Activated CD4-positive, alpha-beta T cell treated with anti-CD3 and anti-CD28 coated beads for 36 hours (primary cell): ENCODE measurements around the gene SEC14L6. TPM values are rescaled to one million over a fixed set of nuclear protein-coding genes. Genes with fewer than 3 reads are reported as not detected.
A peak's percentile ranks its signal among the peaks of the same experiment; 100 is the strongest.
"Not testable (repeated sequence)": the region's sequence is repeated elsewhere in the genome, so short reads cannot be mapped to it uniquely, and the experiment has no call there.

ENCODE experiments used
- ATAC-seq: fragments of 200-7000 bp; cut with Tn5 transposase; one replicate; pipeline ENCODE4 v1.10.0; 2021; ENCODE audit warnings: mild to moderate bottlenecking, moderate library complexity
- CTCF ChIA-PET: fragments of 350-600 bp; sonication (Branson Sonifier 250); formaldehyde crosslinking; loops from one replicate; lab custom pipeline; 2021; ENCODE audit warnings: antibody characterized with exemption; lab: Charles Lee
- POLR2A ChIA-PET: fragments of 350-600 bp; sonication (Branson Sonifier 250); formaldehyde crosslinking; loops from one replicate; lab custom pipeline; 2021; ENCODE audit warnings: antibody characterized with exemption, inconsistent platforms; lab: Charles Lee
- DNase-seq: peaks from one replicate; pipeline ENCODE4 v3.0.0-alpha.2; 2020
- H3K27ac Mint-ChIP-seq: one replicate; pipeline ENCODE4 v1.8.0; 2021; ENCODE audit warnings: mixed read lengths
- H3K27me3 Mint-ChIP-seq: one replicate; pipeline ENCODE4 v1.8.0; 2021; ENCODE audit warnings: mixed read lengths
- H3K36me3 Mint-ChIP-seq: one replicate; pipeline ENCODE4 v1.8.0; 2021; ENCODE audit warnings: low read depth, mixed read lengths
- H3K4me1 Mint-ChIP-seq: one replicate; pipeline ENCODE4 v1.8.0; 2021; ENCODE audit warnings: mixed read lengths
- H3K4me3 Mint-ChIP-seq: one replicate; pipeline ENCODE4 v1.8.0; 2021; ENCODE audit warnings: mild to moderate bottlenecking, moderate library complexity, mixed read lengths
- H3K9me3 Mint-ChIP-seq: one replicate; pipeline ENCODE4 v1.8.0; 2021; ENCODE audit warnings: low read depth, mixed read lengths
- intact Hi-C, 2 experiments: fragments of 100-400 bp; cut with DNase I in 1 of 2; cut with micrococcal nuclease in 1 of 2; formaldehyde crosslinking; loops; one replicate each; pipeline versions ENCODE4 v1.14.2 to v1.15.1; 2022 to 2024; cut with DNase I, micrococcal nuclease
- total RNA-seq, 2 experiments: library from RNA; stranded (reverse); gene quantifications; one replicate each; pipeline ENCODE4 v1.2.3, GENCODE V29; 2021

The SEC14L6 gene
- total RNA-seq, 2 experiments from 2014 or later: not detected

DNA sequence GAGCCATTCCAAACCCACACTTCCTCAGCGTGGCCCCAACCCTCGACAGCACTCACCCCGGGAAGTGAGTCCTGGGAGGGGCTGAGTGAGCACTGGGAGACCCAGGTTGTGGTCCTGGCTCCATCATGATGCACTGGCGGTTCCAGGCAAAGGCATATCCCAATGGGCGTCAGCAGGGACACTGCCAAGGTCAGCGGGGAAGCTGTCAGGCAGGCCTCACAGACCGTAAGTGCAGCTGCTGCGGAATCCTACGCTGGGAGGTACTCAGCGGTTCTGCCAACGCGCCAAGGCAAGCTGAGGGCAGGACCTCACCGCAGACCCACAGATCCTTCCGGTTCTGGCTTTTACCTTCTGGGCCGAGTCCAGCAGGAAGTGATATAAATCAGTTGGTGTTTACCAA lies 29.3 kb upstream of the SEC14L6 start:
- ChIA-PET CTCF (interaction anchor here (0.8 to 1.1 kb wide), 2 partner anchors 19 to 59 kb away, joined by 3 to 4 read pairs; no protein-coding TSS in a partner anchor), POLR2A (no interaction called here)
- no peak for ATAC-seq
- Mint-ChIP-seq H3K4me3 (no peak overlapping the region), H3K27ac (no peak overlapping the region), H3K9me3 (no peaks in the 10 kb centered on the region), H3K27me3 (no peaks in the 10 kb centered on the region), H3K36me3 (peaks cover 48% of the 10 kb centered on the region), H3K4me1 (peaks cover 8% of the 10 kb centered on the region)
- intact Hi-C loops: no loop called here
- no peak for DNase-seq

- intact Hi-C loops: no loop called here
- CTCF ChIA-PET: interaction anchor here (0.7 to 1.1 kb wide), 2 partner anchors 60 to 115 kb away, joined by 3 read pairs; no protein-coding TSS in a partner anchor
- Mint-ChIP-seq H3K27ac (no peak overlapping the region), H3K4me3 (no peak overlapping the region), H3K36me3 (peaks cover 40% of the 10 kb centered on the region), H3K27me3 (no peaks in the 10 kb centered on the region), H3K4me1 (peaks cover 8% of the 10 kb centered on the region), H3K9me3 (no peaks in the 10 kb centered on the region)
- POLR2A ChIA-PET: interaction anchor here (0.6 kb wide), 1 partner anchor 23 kb away, joined by 3 read pairs; no protein-coding TSS in a partner anchor
- DNase-seq (no peak), ATAC-seq (no peak)
Observed at GRCh38 chr22:30574997-30575671, 28.6 kb upstream of the SEC14L6 start.

DNA sequence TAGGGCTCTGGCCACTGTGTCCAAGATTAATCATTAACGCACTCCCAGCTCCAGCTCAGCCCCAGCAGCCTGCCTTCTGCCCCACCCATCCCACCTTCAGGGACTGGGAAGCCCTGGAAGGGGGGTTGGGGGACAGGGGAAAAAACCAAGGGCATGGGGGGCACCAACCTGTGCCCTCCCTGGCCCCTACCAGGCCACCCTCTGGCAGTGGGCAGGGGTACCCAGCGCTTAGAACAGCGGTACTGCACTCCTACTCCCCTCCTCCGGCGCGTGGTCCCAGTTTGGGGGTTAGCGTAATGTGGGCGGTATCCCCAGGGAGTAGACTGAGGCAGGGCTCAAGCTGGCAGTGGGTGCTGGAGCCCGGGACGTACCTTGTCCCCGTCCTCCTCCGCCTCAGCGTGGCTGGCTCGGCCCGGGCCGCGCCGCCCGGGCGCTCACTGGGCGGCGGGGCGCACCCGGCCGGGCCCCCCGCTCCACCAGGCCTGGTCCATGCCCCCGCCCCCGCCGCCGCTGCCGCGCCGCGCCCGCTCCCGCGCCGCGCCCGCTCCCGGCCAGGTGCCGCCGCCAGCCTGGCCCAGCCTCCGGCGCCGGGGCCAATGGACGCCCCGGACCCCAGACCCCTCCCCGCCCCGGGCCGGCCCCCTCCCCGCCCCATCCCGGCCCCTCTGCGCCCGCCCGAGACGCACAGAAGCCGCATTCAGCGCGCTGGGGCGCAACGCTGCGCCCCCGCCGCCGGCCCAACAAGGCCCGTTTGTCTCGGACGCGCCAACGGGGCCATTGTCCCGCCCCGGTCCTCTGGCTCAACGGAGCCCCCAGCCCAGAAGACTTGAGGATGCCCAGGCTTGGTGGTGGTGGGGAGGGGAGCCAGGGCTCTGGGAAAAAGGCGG lies 27.8 kb upstream of the SEC14L6 start, which contains the start of gene GAL3ST1:
GAL3ST1 (minus strand) TSS at position 571 of the 887 bp plus-strand sequence. CDS start 17,273 bp downstream, outside the sequence.
- Mint-ChIP-seq H3K36me3 (peaks cover 33% of the 10 kb centered on the region), H3K27ac (no peak within 1 kb of the TSS), H3K27me3 (no peaks in the 10 kb centered on the region), H3K4me1 (peaks cover 8% of the 10 kb centered on the region), H3K4me3 (no peak within 1 kb of the TSS), H3K9me3 (no peaks in the 10 kb centered on the region)
- ATAC-seq (no peak), DNase-seq (no peak)
- CTCF ChIA-PET: interaction anchor here (0.7 kb wide), 1 partner anchor 115 kb away, joined by 3 read pairs; no protein-coding TSS in a partner anchor
- POLR2A ChIA-PET: interaction anchor here (0.6 kb wide), 1 partner anchor 24 kb away, joined by 3 read pairs; no protein-coding TSS in a partner anchor
- intact Hi-C loops: no loop called here

- ATAC-seq: peak; percentile 26
- Mint-ChIP-seq H3K4me1 (peaks cover 6% of the 10 kb centered on the region), H3K27ac (no peak overlapping the region), H3K27me3 (no peaks in the 10 kb centered on the region), H3K36me3 (peaks cover 26% of the 10 kb centered on the region), H3K4me3 (no peak overlapping the region), H3K9me3 (no peaks in the 10 kb centered on the region)
- intact Hi-C loops: no loop called here
- ChIA-PET POLR2A (no interaction called here), CTCF (interaction anchor here (0.6 kb wide), 1 partner anchor 267 kb away, joined by 4 read pairs; no protein-coding TSS in a partner anchor)
- no peak for DNase-seq
Observed at GRCh38 chr22:30573594-30574094, 27.1 kb upstream of the SEC14L6 start.

DNA sequence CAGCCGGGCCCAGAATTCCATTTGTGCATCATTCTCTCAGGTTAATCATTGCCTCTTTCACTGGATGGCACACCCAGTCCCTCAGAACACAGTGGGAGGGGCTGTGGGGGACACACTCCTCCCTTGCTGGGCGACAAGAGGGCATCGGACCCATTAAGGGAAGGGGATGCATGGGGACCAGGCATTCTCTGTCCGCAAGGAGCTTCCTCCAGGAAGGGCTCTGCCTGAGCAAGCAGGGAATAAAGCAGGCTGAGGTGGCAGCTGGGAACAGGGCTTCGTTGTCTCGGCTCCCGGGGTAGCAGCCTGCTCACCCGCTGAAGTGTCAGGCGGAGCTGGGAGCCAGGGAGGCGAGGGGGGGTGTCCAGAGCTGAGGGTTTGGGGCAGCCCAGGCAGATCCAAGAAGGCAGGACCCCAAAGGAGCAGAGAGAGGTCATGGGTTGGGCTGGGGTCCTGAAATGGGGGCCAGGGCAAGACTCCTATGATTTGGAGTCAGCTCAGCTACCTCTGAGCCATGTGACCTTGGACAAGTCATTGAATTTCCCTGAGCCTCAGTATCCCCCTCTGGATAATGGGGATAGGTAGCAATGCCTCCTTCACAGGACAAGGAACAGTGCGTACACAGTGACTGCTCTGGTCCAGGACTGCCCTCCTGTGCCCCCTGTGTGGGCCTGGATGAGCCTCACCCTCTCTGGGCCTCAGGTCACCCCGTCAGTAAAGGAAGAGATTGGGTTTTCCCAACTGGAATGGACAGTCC lies 26.5 kb upstream of the SEC14L6 start:
- H3K27me3 Mint-ChIP-seq: no peaks in the 10 kb centered on the region
- ChIA-PET POLR2A (no interaction called here), CTCF (interaction anchor here (0.6 kb wide), 1 partner anchor 266 kb away, joined by 4 read pairs; no protein-coding TSS in a partner anchor)
- H3K27ac Mint-ChIP-seq: no peak overlapping the region
- no peaks in the 10 kb centered on the region for H3K9me3 Mint-ChIP-seq
- intact Hi-C loops: no loop called here
- no peak overlapping the region for H3K4me3 Mint-ChIP-seq
- H3K4me1 Mint-ChIP-seq: peaks cover 6% of the 10 kb centered on the region
- DNase-seq: no peak
- H3K36me3 Mint-ChIP-seq: peaks cover 24% of the 10 kb centered on the region
- no peak for ATAC-seq

DNA sequence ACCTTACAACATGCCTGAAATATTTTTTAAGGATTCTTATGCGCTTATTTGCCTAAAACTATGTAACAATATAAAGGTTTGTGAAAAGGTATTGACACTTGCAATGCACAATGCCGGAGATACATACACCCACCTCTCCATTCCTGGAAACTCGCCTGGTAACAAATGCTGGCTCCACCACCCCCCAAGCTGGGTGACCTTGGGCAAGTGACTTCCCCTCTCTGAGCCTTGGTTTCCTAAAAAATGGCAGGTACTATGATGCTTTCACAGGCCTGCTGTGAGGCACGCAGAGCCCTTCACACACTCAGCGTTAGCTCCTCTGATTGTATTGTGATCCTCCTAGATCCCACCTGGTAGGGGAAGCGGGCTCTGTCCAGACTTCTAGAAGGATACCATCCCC lies 25.7 kb upstream of the SEC14L6 start:
- peaks cover 6% of the 10 kb centered on the region for H3K4me1 Mint-ChIP-seq
- CTCF ChIA-PET: interaction anchor here (0.9 kb wide), 1 partner anchor 31 kb away, joined by 3 read pairs; no protein-coding TSS in a partner anchor

GRCh38 chr22:30569674-30570202 lies 23.2 kb upstream of the SEC14L6 start:
- DNase-seq (no peak), ATAC-seq (no peak)
- H3K36me3 Mint-ChIP-seq: no peaks in the 10 kb centered on the region
- CTCF ChIA-PET: interaction anchor here (0.6 to 0.7 kb wide), 2 partner anchors 56 to 214 kb away, joined by 4 to 5 read pairs; no protein-coding TSS in a partner anchor
- no peaks in the 10 kb centered on the region for H3K27me3 Mint-ChIP-seq
- no peak overlapping the region for H3K4me3 Mint-ChIP-seq
- H3K4me1 Mint-ChIP-seq: no peaks in the 10 kb centered on the region
- intact Hi-C loops: no loop called here
- H3K9me3 Mint-ChIP-seq: no peaks in the 10 kb centered on the region
- POLR2A ChIA-PET: no interaction called here
- no peak overlapping the region for H3K27ac Mint-ChIP-seq

More for the DNA sequence above, 25.7 kb upstream of the SEC14L6 start:
- intact Hi-C loops: no loop called here
- no peaks in the 10 kb centered on the region for H3K27me3 Mint-ChIP-seq
- POLR2A ChIA-PET: no interaction called here
- DNase-seq: no peak
- no peak overlapping the region for H3K4me3 Mint-ChIP-seq
- peaks cover 16% of the 10 kb centered on the region for H3K36me3 Mint-ChIP-seq
- H3K27ac Mint-ChIP-seq: no peak overlapping the region
- ATAC-seq: no peak
- no peaks in the 10 kb centered on the region for H3K9me3 Mint-ChIP-seq

GRCh38 chr22:30568137-30568805 lies 21.7 kb upstream of the SEC14L6 start:
- DNase-seq (no peak), ATAC-seq (no peak)
- no peaks in the 10 kb centered on the region for H3K36me3 Mint-ChIP-seq
- no peak overlapping the region for H3K27ac Mint-ChIP-seq
- H3K27me3 Mint-ChIP-seq: no peaks in the 10 kb centered on the region
- ChIA-PET CTCF (interaction anchor here (0.6 kb wide), 1 partner anchor 217 kb away, joined by 4 read pairs; no protein-coding TSS in a partner anchor), POLR2A (no interaction called here)
- no peak overlapping the region for H3K4me3 Mint-ChIP-seq
- intact Hi-C loops: no loop called here
- H3K4me1 Mint-ChIP-seq: no peaks in the 10 kb centered on the region
- no peaks in the 10 kb centered on the region for H3K9me3 Mint-ChIP-seq

DNA sequence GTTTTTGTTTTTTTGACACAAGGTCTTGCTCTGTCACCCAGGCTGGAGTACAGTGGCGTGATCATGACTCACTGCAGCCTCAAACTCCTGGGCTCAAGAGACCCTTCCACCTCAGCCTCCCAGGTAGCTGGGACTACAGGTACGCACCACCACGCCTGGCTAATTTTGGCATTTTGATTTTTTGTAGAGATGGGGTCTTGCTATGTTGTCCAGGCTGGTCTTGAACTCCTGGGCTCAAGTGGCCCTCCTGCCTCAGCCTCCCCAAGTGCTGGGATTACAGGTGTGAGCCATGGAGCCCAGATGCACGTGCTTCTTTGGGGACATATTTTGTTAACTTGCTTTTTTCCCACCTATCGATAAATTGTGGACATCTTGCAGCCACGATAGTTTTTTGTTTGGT lies 20.7 kb upstream of the SEC14L6 start:
- CTCF ChIA-PET: interaction anchor here (0.6 to 0.7 kb wide), 2 partner anchors 26 to 218 kb away, joined by 3 to 4 read pairs; no protein-coding TSS in a partner anchor

DNA sequence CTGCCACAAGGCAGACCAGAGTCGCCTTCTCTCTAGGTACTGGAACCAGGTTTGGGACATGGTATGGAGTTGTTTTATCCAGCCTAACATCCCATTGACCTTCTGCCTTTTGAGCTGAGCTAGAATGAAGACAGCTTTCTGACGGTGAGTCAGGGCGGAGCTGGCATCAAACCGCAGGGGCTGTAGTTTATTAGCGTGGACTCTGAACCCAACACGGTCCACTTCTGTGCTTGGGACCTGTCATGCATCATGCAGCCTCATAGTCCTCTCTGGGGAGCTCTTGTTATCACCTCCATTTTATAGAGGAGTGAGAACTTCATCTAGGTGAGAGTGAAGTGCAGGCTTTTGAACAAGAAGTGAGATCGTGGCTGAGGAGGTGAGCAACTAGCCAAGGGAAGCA lies 19.6 kb upstream of the SEC14L6 start:
- DNase-seq (no peak), ATAC-seq (no peak)
- no peaks in the 10 kb centered on the region for H3K36me3 Mint-ChIP-seq
- no peak overlapping the region for H3K27ac Mint-ChIP-seq
- intact Hi-C loops: no loop called here
- H3K9me3 Mint-ChIP-seq: no peaks in the 10 kb centered on the region
- no peaks in the 10 kb centered on the region for H3K4me1 Mint-ChIP-seq
- POLR2A ChIA-PET: no interaction called here
- no peaks in the 10 kb centered on the region for H3K27me3 Mint-ChIP-seq
- no peak overlapping the region for H3K4me3 Mint-ChIP-seq
- CTCF ChIA-PET: no interaction called here

More for the DNA sequence above, 20.7 kb upstream of the SEC14L6 start:
- ATAC-seq, H3K4me3 Mint-ChIP-seq, H3K36me3 Mint-ChIP-seq, intact Hi-C loops, H3K9me3 Mint-ChIP-seq, H3K4me1 Mint-ChIP-seq, H3K27me3 Mint-ChIP-seq, POLR2A ChIA-PET, DNase-seq, H3K27ac Mint-ChIP-seq: not testable (repeated sequence)
